Hepatocyte (in vitro differentiated cells): ENCODE measurements around the gene C21orf91. TPM values are rescaled to one million over a fixed set of nuclear protein-coding genes. Genes with fewer than 3 reads are reported as not detected.

Experiments
- DNase-seq: peaks from one replicate; pipeline ENCODE4 v3.0.0-alpha.2; 2016; ENCODE audit warnings: low spot score
- H2AFZ ChIP-seq: fragments of 200-600 bp; sonication (generic); 2 replicates; pipeline ENCODE4 v1.6.0; 2016; ENCODE audit warnings: antibody characterized with exemption, mild to moderate bottlenecking
- H3K27ac ChIP-seq: fragments of 200-600 bp; sonication (generic); 2 replicates; pipeline ENCODE4 v1.5.1; 2016; ENCODE audit warnings: mild to moderate bottlenecking
- H3K27me3 ChIP-seq: fragments of 200-600 bp; sonication (generic); 2 replicates; pipeline ENCODE4 v1.6.1; 2016
- H3K36me3 ChIP-seq: fragments of 200-600 bp; sonication (generic); replicated peaks from 2 replicates; pipeline ENCODE4 v1.5.1; 2016; ENCODE audit warnings: low read depth; ENCODE audit not compliant: insufficient read depth
- H3K4me1 ChIP-seq: fragments of 200-600 bp; sonication (generic); 2 replicates; pipeline ENCODE4 v1.5.1; 2016; ENCODE audit warnings: mild to moderate bottlenecking, moderate library complexity; ENCODE audit not compliant: insufficient read depth
- H3K4me2 ChIP-seq: fragments of 200-600 bp; sonication (generic); 2 replicates; pipeline ENCODE4 v1.6.0; 2016
- H3K4me3 ChIP-seq: fragments of 200-600 bp; sonication (generic); 2 replicates; pipeline ENCODE4 v1.5.1; 2016; ENCODE audit warnings: mild to moderate bottlenecking
- H3K79me2 ChIP-seq: fragments of 200-600 bp; sonication (generic); 2 replicates; pipeline ENCODE4 v1.6.0; 2017; ENCODE audit warnings: mild to moderate bottlenecking
- H3K9me2 ChIP-seq: fragments of 200-600 bp; sonication (generic); replicated peaks from 2 replicates; pipeline ENCODE4 v1.6.0; 2017; ENCODE audit warnings: mild to moderate bottlenecking; ENCODE audit not compliant: insufficient read depth
- H3K9me3 ChIP-seq: fragments of 200-600 bp; sonication (generic); 2 replicates; pipeline ENCODE4 v1.5.1; 2016; ENCODE audit warnings: low read depth, mild to moderate bottlenecking
- H4K20me1 ChIP-seq: fragments of 200-600 bp; sonication (generic); 2 replicates; pipeline ENCODE4 v1.6.0; 2016; ENCODE audit warnings: mild to moderate bottlenecking; ENCODE audit not compliant: insufficient read depth, poor library complexity, severe bottlenecking
- CTCF ChIP-seq: fragments of 200-600 bp; sonication (generic); IDR thresholded peaks from 2 replicates; pipeline ENCODE4 v1.5.1; 2016; ENCODE audit warnings: antibody characterized with exemption, mild to moderate bottlenecking; ENCODE audit not compliant: poor library complexity
- EZH2 ChIP-seq: fragments of 200-600 bp; sonication (generic); IDR thresholded peaks from 2 replicates; pipeline ENCODE4 v1.6.1; 2016; ENCODE audit warnings: antibody characterized with exemption, mild to moderate bottlenecking, borderline replicate concordance
- EZH2phosphoT487 ChIP-seq: fragments of 200-600 bp; sonication (generic); IDR thresholded peaks from one replicate; pipeline ENCODE4 v1.6.1; 2018; ENCODE audit warnings: antibody characterized with exemption, mild to moderate bottlenecking, low read depth, moderate library complexity; ENCODE audit not compliant: unreplicated experiment, severe bottlenecking
- WGBS: methylation state at CpG from one replicate; pipeline ENCODE4 v1.1.6; 2016; ENCODE audit warnings: low lambda C conversion rate; ENCODE audit errors: missing lambda C conversion rate; 5-methylcytosine and 5-hydroxymethylcytosine counted together
- polyA plus RNA-seq: library from polyadenylated mRNA; unstranded; fragments of >200 nt; fragmentation: Nextera tagmentation; extraction: Ambion mirVana; gene quantifications from 2 replicates; pipeline ENCODE4 v1.2.1, GENCODE V29; 2016
- total RNA-seq: library from RNA; depleted of rRNA; stranded (reverse); fragments of >200 nt; gene quantifications from 2 replicates; pipeline ENCODE4 v1.2.3, GENCODE V29; 2014

Gene C21orf91
- total and polyA plus RNA-seq, 2 experiments from 2014 or later: 3.9 to 11.1 TPM

GRCh38 chr21:17779980-17780379, 39.2 kb downstream of the C21orf91 start:
- Histone ChIP-seq H3K4me2 (no peak overlapping the region), H3K9me2 (no peaks in the 10 kb centered on the region), H3K79me2 (no peaks in the 10 kb centered on the region), H3K27me3 (no peaks in the 10 kb centered on the region), H3K36me3 (no peaks in the 10 kb centered on the region), H3K9me3 (no peaks in the 10 kb centered on the region), H3K4me1 (no peaks in the 10 kb centered on the region), H2AFZ (no peak overlapping the region), H4K20me1 (no peaks in the 10 kb centered on the region), H3K27ac (no peak overlapping the region), H3K4me3 (no peak overlapping the region)
- TF ChIP-seq EZH2phosphoT487 (no peak), EZH2 (no peak), CTCF (no peak)
- DNase-seq: no peak
- 92% methylated on average over 3 of the region's 3 CpGs for WGBS

- Histone ChIP-seq H3K27me3 (no peaks in the 10 kb centered on the region), H2AFZ (no peak overlapping the region), H3K79me2 (no peaks in the 10 kb centered on the region), H4K20me1 (no peaks in the 10 kb centered on the region), H3K9me3 (no peaks in the 10 kb centered on the region), H3K4me2 (no peak overlapping the region), H3K9me2 (no peaks in the 10 kb centered on the region), H3K4me1 (no peaks in the 10 kb centered on the region), H3K27ac (no peak overlapping the region), H3K36me3 (no peaks in the 10 kb centered on the region), H3K4me3 (no peak overlapping the region)
- no peak for DNase-seq
- WGBS: 80% methylated on average over 3 of the region's 3 CpGs
- TF ChIP-seq EZH2 (no peak), CTCF (no peak), EZH2phosphoT487 (no peak)
These were observed 39.7 kb downstream of the C21orf91 start for GRCh38 chr21:17779496-17779895.

- Histone ChIP-seq H3K27ac (no peak overlapping the region), H3K9me2 (no peaks in the 10 kb centered on the region), H4K20me1 (no peaks in the 10 kb centered on the region), H3K79me2 (no peaks in the 10 kb centered on the region), H3K36me3 (no peaks in the 10 kb centered on the region), H3K4me1 (no peaks in the 10 kb centered on the region), H2AFZ (no peak overlapping the region), H3K4me2 (no peak overlapping the region), H3K4me3 (no peak overlapping the region), H3K9me3 (no peaks in the 10 kb centered on the region), H3K27me3 (no peaks in the 10 kb centered on the region)
- DNase-seq: no peak
- 88% methylated on average over 1 of the region's 1 CpG for WGBS
- TF ChIP-seq CTCF (no peak), EZH2phosphoT487 (no peak), EZH2 (no peak)
These were observed 41.9 kb downstream of the C21orf91 start for GRCh38 chr21:17777072-17777765.
